ENCODE measurements around the gene ULBP2.
"Not testable (repeated sequence)": the region's sequence is repeated elsewhere in the genome, so short reads cannot be mapped to it uniquely, and the experiment has no call there.

ULBP2 gene

DNA sequence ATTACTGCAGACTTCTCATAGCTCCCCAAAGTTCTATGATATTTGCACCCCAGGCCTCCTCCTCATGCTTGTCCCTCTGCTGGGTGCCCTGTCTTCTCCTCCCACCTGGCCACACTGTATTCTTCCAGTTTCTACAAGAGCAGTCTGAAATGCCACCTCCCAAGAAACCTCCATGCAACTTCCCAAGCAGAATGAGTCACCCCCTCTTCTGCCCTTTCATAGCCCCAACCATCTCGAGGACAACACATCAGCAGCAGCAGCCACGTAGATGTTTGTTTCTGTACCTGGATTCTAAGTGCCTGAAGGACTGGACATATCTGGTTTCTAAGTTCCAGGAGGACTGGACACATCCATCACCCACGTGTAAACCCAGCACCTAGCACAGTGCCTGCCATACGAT is 6.6 kb upstream of the ULBP2 start:
- peaks cover 88% of the 10 kb centered on the region for H3K27me3 ChIP-seq (ENCODE audit: control insufficient read depth, insufficient read depth, low read length)
- H3K4me1 ChIP-seq (ENCODE audit: control insufficient read depth, insufficient read depth, low read length): no peaks in the 10 kb centered on the region
- H3K9ac ChIP-seq (ENCODE audit: low read depth, low read length): no peak overlapping the region
- no peak overlapping the region for H3K4me3 ChIP-seq (ENCODE audit: low read depth, low read length)
- H3K9me3 ChIP-seq (ENCODE audit: control insufficient read depth, insufficient read depth, low read length): no peaks in the 10 kb centered on the region
- no peaks in the 10 kb centered on the region for H3K36me3 ChIP-seq (ENCODE audit: control insufficient read depth, insufficient read depth, low read length)

DNA sequence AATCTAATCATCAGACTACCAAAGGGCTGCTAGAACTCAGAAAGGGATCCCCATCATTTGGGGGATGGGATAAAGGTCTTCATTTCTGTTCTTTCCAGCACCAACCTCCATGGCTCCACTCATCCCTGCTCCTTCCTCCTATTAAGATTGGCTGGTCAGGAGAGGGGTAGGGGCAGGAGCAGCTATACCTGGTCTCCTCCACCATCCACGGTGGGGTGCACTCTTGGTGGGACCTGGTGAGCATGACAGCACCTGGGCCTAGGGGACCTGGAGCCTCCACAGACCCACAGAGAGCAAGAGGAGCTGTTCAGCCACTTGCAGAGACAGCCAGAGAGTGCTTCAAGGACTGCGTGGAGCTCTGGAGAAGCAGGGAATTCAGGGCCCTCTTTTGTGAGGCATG is 6.1 kb upstream of the ULBP2 start:
- Histone ChIP-seq H3K9ac (ENCODE audit: low read depth, low read length) (no peak overlapping the region), H3K4me3 (ENCODE audit: low read depth, low read length) (no peak overlapping the region), H3K9me3 (ENCODE audit: control insufficient read depth, insufficient read depth, low read length) (no peaks in the 10 kb centered on the region), H3K4me1 (ENCODE audit: control insufficient read depth, insufficient read depth, low read length) (no peaks in the 10 kb centered on the region), H3K27me3 (ENCODE audit: control insufficient read depth, insufficient read depth, low read length) (peaks cover 91% of the 10 kb centered on the region), H3K36me3 (ENCODE audit: control insufficient read depth, insufficient read depth, low read length) (no peaks in the 10 kb centered on the region)

DNA sequence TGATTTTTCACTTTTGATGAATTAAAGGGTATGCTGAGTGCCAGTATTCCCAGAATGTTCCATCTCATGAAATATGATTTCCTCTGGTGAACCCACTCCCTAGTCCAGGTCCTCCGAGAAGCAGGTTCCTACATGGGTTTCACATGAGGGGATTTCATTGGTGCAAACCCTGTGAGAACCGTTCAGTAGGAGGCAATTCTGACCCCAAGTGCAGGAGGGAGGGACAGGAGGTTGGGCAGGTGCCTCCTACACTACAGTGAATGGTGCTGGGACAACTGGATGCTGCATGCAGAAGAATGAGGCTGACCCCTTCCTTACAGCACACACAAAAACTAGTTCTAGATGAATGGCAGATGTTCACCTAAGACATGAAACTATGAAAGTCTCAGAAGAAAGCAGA is 5.1 kb upstream of the ULBP2 start:
- Histone ChIP-seq H3K27me3 (ENCODE audit: control insufficient read depth, insufficient read depth, low read length) (peaks cover 91% of the 10 kb centered on the region), H3K4me3 (ENCODE audit: low read depth, low read length) (no peak overlapping the region), H3K36me3 (ENCODE audit: control insufficient read depth, insufficient read depth, low read length) (no peaks in the 10 kb centered on the region), H3K9me3 (ENCODE audit: control insufficient read depth, insufficient read depth, low read length) (no peaks in the 10 kb centered on the region), H3K4me1 (ENCODE audit: control insufficient read depth, insufficient read depth, low read length) (no peaks in the 10 kb centered on the region), H3K9ac (ENCODE audit: low read depth, low read length) (no peak overlapping the region)

DNA sequence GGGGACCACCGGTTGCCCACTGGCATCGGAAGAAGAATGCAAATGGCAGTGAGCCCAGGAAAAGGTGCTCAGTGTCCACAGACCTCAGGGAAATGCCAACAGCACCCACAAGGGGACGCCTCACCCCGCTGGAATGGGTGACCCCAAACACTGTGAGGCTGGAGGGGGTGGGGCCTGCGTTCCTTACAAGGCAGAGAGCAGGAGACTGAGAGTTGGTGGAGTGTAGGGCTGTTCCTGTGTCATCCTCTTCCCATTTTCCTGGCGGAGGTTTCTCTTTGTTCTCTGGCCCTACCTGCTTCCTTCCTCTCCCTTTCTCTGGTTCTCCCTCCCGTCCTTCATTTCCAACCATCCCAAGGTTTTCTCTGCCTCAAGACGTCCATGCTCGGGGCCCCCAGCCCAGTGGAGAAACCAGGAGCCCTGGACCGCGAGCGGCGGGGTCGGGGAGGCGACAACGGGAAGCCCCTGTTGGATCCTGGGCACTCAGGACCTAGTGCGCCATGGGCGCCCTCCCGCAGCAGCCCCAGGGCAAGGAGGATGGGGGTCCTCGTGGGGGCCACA is 3.7 kb upstream of the ULBP2 start:
- H3K9me3 ChIP-seq (ENCODE audit: control insufficient read depth, insufficient read depth, low read length); H3K4me1 ChIP-seq (ENCODE audit: control insufficient read depth, insufficient read depth, low read length); H3K9ac ChIP-seq (ENCODE audit: low read depth, low read length); H3K36me3 ChIP-seq (ENCODE audit: control insufficient read depth, insufficient read depth, low read length): not testable (repeated sequence)
- H3K4me3 ChIP-seq (ENCODE audit: low read depth, low read length): peak overlapping the region; percentile 35
- peaks cover 97% of the 10 kb centered on the region for H3K27me3 ChIP-seq (ENCODE audit: control insufficient read depth, insufficient read depth, low read length)

DNA sequence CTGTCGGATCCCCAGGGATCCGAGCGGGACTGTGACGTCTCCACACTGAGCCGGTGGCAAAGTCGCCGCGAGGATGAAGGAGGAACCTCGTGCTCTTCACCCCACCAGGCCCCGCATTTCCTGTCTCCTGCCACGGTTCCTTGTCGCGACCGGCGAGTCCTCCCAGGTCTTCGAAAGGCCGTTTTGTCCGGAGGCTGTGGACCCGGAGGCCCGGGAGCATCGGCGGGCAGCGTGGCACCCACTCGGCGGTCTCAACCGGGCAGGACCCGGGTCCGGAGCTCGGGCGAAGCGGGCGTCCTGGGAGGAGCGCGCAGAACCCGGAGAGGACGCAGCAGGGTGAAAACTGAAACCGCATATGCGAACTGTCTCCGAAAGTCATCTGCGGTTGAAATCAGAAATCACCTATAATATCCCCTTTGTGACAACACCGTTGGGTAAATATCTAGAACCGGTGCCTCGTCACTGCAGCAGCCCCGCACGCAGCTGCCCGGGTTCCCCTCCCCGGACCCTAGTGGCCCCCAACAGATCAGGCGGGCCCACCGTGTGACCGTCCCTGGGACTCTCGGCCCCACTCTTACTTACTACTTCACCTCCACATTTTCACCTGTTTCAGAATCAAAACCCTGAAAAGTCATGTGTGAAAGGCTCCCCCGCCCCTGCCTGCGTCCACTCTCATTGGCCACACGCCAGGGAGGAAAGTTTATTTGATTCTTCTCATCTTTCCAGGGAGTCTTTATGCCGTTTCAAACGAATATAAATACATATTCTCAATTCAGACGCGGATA is 3.1 kb upstream of the ULBP2 start:
- Histone ChIP-seq H3K9ac (ENCODE audit: low read depth, low read length) (no peak overlapping the region), H3K36me3 (ENCODE audit: control insufficient read depth, insufficient read depth, low read length) (no peaks in the 10 kb centered on the region), H3K4me1 (ENCODE audit: control insufficient read depth, insufficient read depth, low read length) (no peaks in the 10 kb centered on the region), H3K4me3 (ENCODE audit: low read depth, low read length) (peak overlapping the region; percentile 35), H3K27me3 (ENCODE audit: control insufficient read depth, insufficient read depth, low read length) (peaks cover 99% of the 10 kb centered on the region), H3K9me3 (ENCODE audit: control insufficient read depth, insufficient read depth, low read length) (no peaks in the 10 kb centered on the region)

DNA sequence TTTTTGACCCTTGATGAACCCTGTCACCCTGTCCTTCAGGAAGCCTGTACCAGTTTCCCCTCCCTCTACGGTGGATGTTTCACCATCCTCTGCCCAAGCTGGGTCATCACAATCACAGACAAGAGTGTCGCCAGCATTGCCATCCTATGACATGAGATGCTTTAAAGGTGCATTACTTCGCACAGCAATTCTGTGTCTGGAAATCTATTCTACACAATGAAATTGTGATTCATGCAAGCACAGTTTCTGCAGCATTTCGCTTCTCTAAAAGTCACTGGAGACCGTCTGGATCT is 2.5 kb upstream of the ULBP2 start:
- peak overlapping the region; percentile 26 for H3K4me3 ChIP-seq (ENCODE audit: low read depth, low read length)
- no peaks in the 10 kb centered on the region for H3K36me3 ChIP-seq (ENCODE audit: control insufficient read depth, insufficient read depth, low read length)
- H3K9ac ChIP-seq (ENCODE audit: low read depth, low read length): no peak overlapping the region
- H3K9me3 ChIP-seq (ENCODE audit: control insufficient read depth, insufficient read depth, low read length): no peaks in the 10 kb centered on the region
- peaks cover 98% of the 10 kb centered on the region for H3K27me3 ChIP-seq (ENCODE audit: control insufficient read depth, insufficient read depth, low read length)
- H3K4me1 ChIP-seq (ENCODE audit: control insufficient read depth, insufficient read depth, low read length): no peaks in the 10 kb centered on the region

DNA sequence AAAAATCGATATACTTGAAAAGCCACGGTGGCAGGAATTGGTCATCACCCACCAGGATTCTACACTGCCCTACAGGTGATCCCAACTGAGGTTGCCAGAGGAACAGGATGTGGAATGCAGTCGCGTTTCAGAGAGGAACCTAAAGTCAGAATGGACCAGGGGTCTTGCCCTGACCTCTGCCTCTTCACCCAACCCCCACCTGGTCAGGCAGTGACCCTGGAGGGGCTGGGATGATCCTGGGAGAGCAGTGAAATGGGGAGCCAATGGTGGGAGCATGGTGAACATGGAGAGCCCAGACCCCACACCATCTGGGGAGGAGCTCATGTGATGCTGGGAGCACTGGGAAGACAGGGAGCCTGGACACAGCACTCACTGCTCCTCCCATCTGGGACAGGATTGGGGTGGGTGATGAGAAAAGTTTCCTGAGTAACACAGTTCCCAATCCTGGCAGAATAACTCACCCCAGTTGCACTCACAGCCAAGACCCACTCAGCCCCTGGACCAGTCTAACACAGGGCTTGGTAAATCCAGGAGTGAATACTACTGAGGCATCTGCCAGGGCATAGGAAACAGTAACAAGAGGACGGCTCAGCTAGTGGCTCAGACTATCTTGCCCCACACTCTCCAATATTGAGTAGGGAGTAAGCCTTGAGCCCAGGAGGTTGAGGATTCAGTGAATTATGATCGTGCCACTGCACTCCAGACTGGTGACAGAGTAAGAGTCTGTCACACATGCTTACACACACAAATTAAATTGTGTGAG is 1.7 kb upstream of the ULBP2 start:
- no peaks in the 10 kb centered on the region for H3K9me3 ChIP-seq (ENCODE audit: control insufficient read depth, insufficient read depth, low read length)
- peaks cover 94% of the 10 kb centered on the region for H3K27me3 ChIP-seq (ENCODE audit: control insufficient read depth, insufficient read depth, low read length)

DNA sequence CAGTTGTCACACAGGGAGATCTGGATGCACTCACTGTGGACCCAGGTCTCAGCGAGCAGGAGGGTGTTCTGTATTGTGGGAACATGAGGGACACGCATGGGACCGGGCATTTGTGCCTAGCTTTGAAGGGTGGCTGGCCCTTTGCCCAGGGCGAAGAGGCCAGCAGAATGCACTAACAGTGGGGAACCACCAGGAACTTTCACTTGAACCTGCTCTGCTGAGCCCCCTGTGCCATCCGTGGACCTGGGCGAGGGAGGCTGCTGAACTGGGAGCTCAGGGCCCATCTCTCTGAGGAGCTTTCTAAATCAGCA is 1.2 kb upstream of the ULBP2 start:
- no peak overlapping the region for H3K9ac ChIP-seq (ENCODE audit: low read depth, low read length)
- peak overlapping the region; percentile 62 for H3K4me3 ChIP-seq (ENCODE audit: low read depth, low read length)
- H3K9me3 ChIP-seq (ENCODE audit: control insufficient read depth, insufficient read depth, low read length): no peaks in the 10 kb centered on the region
- no peaks in the 10 kb centered on the region for H3K36me3 ChIP-seq (ENCODE audit: control insufficient read depth, insufficient read depth, low read length)
- H3K4me1 ChIP-seq (ENCODE audit: control insufficient read depth, insufficient read depth, low read length): no peaks in the 10 kb centered on the region
- H3K27me3 ChIP-seq (ENCODE audit: control insufficient read depth, insufficient read depth, low read length): peaks cover 89% of the 10 kb centered on the region

More for the DNA sequence above, 1.7 kb upstream of the ULBP2 start:
- Histone ChIP-seq H3K36me3 (ENCODE audit: control insufficient read depth, insufficient read depth, low read length) (no peaks in the 10 kb centered on the region), H3K4me1 (ENCODE audit: control insufficient read depth, insufficient read depth, low read length) (no peaks in the 10 kb centered on the region), H3K9ac (ENCODE audit: low read depth, low read length) (no peak overlapping the region), H3K4me3 (ENCODE audit: low read depth, low read length) (peak overlapping the region; percentile 62)

DNA sequence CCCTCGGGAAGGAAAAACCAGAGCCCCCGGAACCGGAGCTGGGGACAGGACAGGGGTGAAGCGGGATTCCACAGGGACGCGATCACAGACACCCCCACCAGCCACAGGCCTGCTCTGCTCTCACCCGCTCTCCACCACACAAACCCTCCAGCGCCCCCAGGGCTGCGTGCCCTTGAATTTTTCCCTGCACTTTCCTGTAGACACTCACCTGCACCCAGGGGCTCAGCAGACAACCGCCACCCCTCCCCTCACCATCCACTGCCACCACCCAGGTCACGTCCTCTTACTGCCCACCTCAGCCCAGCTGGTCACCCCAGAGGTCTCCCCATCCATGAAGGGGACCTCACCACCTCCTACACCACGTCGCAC is 631 bp downstream of the ULBP2 start:
- H3K27me3 ChIP-seq (ENCODE audit: control insufficient read depth, insufficient read depth, low read length): peaks cover 79% of the 10 kb centered on the region
- no peak overlapping the region for H3K9ac ChIP-seq (ENCODE audit: low read depth, low read length)
- H3K4me3 ChIP-seq (ENCODE audit: low read depth, low read length): peak overlapping the region; percentile 62

DNA sequence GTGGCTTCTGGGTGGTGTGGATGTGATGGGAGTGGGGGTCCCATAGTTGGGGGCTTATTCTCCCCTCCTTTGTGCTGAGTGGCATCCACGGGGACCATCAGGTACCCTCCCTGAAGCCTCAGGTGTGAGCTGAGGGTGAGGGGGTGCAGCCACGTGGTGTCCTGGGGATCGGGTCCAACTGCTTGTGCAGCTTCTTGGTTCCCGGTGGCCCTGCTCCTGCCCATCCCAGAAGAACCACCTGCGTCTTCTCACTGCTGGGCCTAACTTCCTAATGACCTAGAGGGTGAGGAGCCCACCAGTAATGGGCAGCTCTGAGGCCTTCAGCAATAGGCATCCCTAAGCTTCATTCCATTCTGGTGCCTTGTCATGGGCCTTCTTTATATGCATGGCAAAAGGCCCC is 1.5 kb downstream of the ULBP2 start:
- not testable (repeated sequence) for H3K9ac ChIP-seq (ENCODE audit: low read depth, low read length); H3K9me3 ChIP-seq (ENCODE audit: control insufficient read depth, insufficient read depth, low read length); H3K4me1 ChIP-seq (ENCODE audit: control insufficient read depth, insufficient read depth, low read length); H3K4me3 ChIP-seq (ENCODE audit: low read depth, low read length); H3K36me3 ChIP-seq (ENCODE audit: control insufficient read depth, insufficient read depth, low read length)
- peaks cover 77% of the 10 kb centered on the region for H3K27me3 ChIP-seq (ENCODE audit: control insufficient read depth, insufficient read depth, low read length)

More for the DNA sequence above, 631 bp downstream of the ULBP2 start:
- no peaks in the 10 kb centered on the region for H3K36me3 ChIP-seq (ENCODE audit: control insufficient read depth, insufficient read depth, low read length)
- H3K9me3 ChIP-seq (ENCODE audit: control insufficient read depth, insufficient read depth, low read length): no peaks in the 10 kb centered on the region
- no peaks in the 10 kb centered on the region for H3K4me1 ChIP-seq (ENCODE audit: control insufficient read depth, insufficient read depth, low read length)

DNA sequence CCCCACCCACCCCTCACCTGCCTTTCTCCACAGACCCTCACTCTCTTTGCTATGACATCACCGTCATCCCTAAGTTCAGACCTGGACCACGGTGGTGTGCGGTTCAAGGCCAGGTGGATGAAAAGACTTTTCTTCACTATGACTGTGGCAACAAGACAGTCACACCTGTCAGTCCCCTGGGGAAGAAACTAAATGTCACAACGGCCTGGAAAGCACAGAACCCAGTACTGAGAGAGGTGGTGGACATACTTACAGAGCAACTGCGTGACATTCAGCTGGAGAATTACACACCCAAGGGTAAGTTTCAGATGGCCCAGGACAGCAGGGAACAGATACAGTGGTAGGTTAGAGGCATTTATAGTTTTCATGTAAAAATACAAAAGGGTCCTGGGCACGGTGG is 3.5 kb downstream of the ULBP2 start:
- not testable (repeated sequence) for H3K4me1 ChIP-seq (ENCODE audit: control insufficient read depth, insufficient read depth, low read length); H3K9ac ChIP-seq (ENCODE audit: low read depth, low read length); H3K4me3 ChIP-seq (ENCODE audit: low read depth, low read length); H3K9me3 ChIP-seq (ENCODE audit: control insufficient read depth, insufficient read depth, low read length); H3K36me3 ChIP-seq (ENCODE audit: control insufficient read depth, insufficient read depth, low read length)
- H3K27me3 ChIP-seq (ENCODE audit: control insufficient read depth, insufficient read depth, low read length): peaks cover 77% of the 10 kb centered on the region

DNA sequence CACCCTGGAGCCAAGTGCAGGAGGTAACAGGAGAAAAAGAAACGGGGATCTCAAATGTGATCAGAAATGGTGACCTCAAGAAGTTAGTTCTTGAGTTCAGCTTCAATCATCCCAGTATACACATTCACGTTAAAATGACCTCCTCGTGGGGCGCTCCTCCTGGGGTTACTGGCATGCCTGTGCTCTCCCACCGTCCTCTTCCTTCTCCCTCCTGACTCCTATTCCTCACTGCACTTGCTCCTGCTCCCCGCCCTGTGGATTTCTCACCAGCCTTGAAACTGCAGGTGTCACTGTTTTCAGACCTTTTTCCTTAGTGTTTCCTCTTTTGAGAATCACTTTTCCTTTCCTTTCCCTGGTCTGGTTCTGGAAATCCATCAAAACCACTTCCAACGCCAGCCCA is 4.8 kb downstream of the ULBP2 start:
- H3K36me3 ChIP-seq (ENCODE audit: control insufficient read depth, insufficient read depth, low read length); H3K9ac ChIP-seq (ENCODE audit: low read depth, low read length); H3K9me3 ChIP-seq (ENCODE audit: control insufficient read depth, insufficient read depth, low read length); H3K4me3 ChIP-seq (ENCODE audit: low read depth, low read length); H3K4me1 ChIP-seq (ENCODE audit: control insufficient read depth, insufficient read depth, low read length): not testable (repeated sequence)
- peaks cover 77% of the 10 kb centered on the region for H3K27me3 ChIP-seq (ENCODE audit: control insufficient read depth, insufficient read depth, low read length)
